Fibroblast of lung (primary cell): ENCODE results near the gene NPAP1. TPM values are rescaled to one million over a fixed set of nuclear protein-coding genes. Genes with fewer than 3 reads are reported as not detected.

Source experiments
- DNase-seq, 2 donors: peaks; one replicate each; pipeline versions ENCODE4 v3.0.0 to v3.0.0-alpha.2; 2010; ENCODE audit warnings: low read depth in 2 of 2
- H2AFZ ChIP-seq: 2 replicates; pipeline ENCODE4 v1.5.1; 2012; ENCODE audit warnings: low read length, control low read depth, inconsistent platforms
- H3K27ac ChIP-seq: 2 replicates; pipeline ENCODE4 v1.5.1; 2011; ENCODE audit warnings: low read length, control low read depth; ENCODE audit not compliant: insufficient read depth
- H3K27me3 ChIP-seq: 2 replicates; pipeline ENCODE4 v1.5.1; 2011; ENCODE audit warnings: mild to moderate bottlenecking, low read length; ENCODE audit not compliant: control insufficient read depth, insufficient read depth
- H3K36me3 ChIP-seq: 2 replicates; pipeline ENCODE4 v1.5.1; 2011; ENCODE audit warnings: low read length; ENCODE audit not compliant: control insufficient read depth, insufficient read depth
- H3K4me1 ChIP-seq: 2 replicates; pipeline ENCODE4 v1.5.1; 2011; ENCODE audit warnings: low read length; ENCODE audit not compliant: control insufficient read depth, insufficient read depth; ENCODE audit errors: extremely low read depth
- H3K4me2 ChIP-seq: 2 replicates; pipeline ENCODE4 v1.5.1; 2011; ENCODE audit warnings: low read length, control low read depth; ENCODE audit not compliant: insufficient read depth; ENCODE audit errors: extremely low read depth
- H3K4me3 ChIP-seq, 4 experiments: fragments of 200-600 bp in 1 of 4; sonication (generic) in 1 of 4; replicated peaks in 1 of 4; 2 replicates each; pipeline ENCODE4 v1.5.1; 2011 to 2016; ENCODE audit warnings: low read length in 4 of 4, low read depth in 3 of 4, mild to moderate bottlenecking in 3 of 4, control low read depth in 2 of 4, inconsistent platforms in 1 of 4, mixed read lengths in 1 of 4; ENCODE audit not compliant: insufficient read depth in 1 of 4; ENCODE audit errors: control extremely low read depth in 1 of 4
- H3K79me2 ChIP-seq: 2 replicates; pipeline ENCODE4 v1.5.1; 2012; ENCODE audit warnings: mild to moderate bottlenecking, low read length, inconsistent platforms; ENCODE audit not compliant: control insufficient read depth, insufficient read depth
- H3K9ac ChIP-seq: 2 replicates; pipeline ENCODE4 v1.5.1; 2011; ENCODE audit warnings: mild to moderate bottlenecking, low read length, control low read depth; ENCODE audit not compliant: insufficient read depth
- H3K9me3 ChIP-seq: 2 replicates; pipeline ENCODE4 v1.5.1; 2012; ENCODE audit warnings: low read depth, low read length; ENCODE audit not compliant: control insufficient read depth, insufficient read depth
- H4K20me1 ChIP-seq: 2 replicates; pipeline ENCODE4 v1.5.1; 2011; ENCODE audit warnings: low read length; ENCODE audit not compliant: control insufficient read depth, insufficient read depth; ENCODE audit errors: extremely low read depth
- CTCF ChIP-seq, 2 donors: IDR thresholded peaks in 1 of 2; conservative IDR thresholded peaks in 1 of 2; 1 replicate in 1 of 2; 2 replicates in 1 of 2; pipeline ENCODE4 v1.5.1; 2011 to 2012; ENCODE audit warnings: low read length in 2 of 2, control low read depth in 1 of 2, inconsistent platforms in 1 of 2, low read depth in 1 of 2, mild to moderate bottlenecking in 1 of 2
- EZH2 ChIP-seq: IDR thresholded peaks from 2 replicates; pipeline ENCODE4 v1.5.1; 2012; ENCODE audit warnings: low read length, control low read depth, mild to moderate bottlenecking; ENCODE audit errors: missing control alignments
- polyA minus RNA-seq: library from RNA; depleted of rRNA, polyadenylated mRNA; stranded (reverse); fragments of >200 nt; gene quantifications from 2 replicates; pipeline ENCODE4 v1.2.3, GENCODE V29; 2011; ENCODE audit warnings: low replicate concordance
- polyA plus RNA-seq, 2 donors: library from polyadenylated mRNA; depleted of rRNA in 1 of 2; stranded (reverse) in 1 of 2; unstranded in 1 of 2; fragments of >200 nt; gene quantifications; 2 replicates each; pipeline ENCODE4 v1.2.1, GENCODE V29; 2011 to 2012; ENCODE audit warnings: missing spikeins in 1 of 2
- total RNA-seq: library from RNA; depleted of rRNA; stranded (reverse); fragments of >200 nt; gene quantifications from 2 replicates; pipeline ENCODE4 v1.2.1, GENCODE V29; 2014

NPAP1 gene, protein sequence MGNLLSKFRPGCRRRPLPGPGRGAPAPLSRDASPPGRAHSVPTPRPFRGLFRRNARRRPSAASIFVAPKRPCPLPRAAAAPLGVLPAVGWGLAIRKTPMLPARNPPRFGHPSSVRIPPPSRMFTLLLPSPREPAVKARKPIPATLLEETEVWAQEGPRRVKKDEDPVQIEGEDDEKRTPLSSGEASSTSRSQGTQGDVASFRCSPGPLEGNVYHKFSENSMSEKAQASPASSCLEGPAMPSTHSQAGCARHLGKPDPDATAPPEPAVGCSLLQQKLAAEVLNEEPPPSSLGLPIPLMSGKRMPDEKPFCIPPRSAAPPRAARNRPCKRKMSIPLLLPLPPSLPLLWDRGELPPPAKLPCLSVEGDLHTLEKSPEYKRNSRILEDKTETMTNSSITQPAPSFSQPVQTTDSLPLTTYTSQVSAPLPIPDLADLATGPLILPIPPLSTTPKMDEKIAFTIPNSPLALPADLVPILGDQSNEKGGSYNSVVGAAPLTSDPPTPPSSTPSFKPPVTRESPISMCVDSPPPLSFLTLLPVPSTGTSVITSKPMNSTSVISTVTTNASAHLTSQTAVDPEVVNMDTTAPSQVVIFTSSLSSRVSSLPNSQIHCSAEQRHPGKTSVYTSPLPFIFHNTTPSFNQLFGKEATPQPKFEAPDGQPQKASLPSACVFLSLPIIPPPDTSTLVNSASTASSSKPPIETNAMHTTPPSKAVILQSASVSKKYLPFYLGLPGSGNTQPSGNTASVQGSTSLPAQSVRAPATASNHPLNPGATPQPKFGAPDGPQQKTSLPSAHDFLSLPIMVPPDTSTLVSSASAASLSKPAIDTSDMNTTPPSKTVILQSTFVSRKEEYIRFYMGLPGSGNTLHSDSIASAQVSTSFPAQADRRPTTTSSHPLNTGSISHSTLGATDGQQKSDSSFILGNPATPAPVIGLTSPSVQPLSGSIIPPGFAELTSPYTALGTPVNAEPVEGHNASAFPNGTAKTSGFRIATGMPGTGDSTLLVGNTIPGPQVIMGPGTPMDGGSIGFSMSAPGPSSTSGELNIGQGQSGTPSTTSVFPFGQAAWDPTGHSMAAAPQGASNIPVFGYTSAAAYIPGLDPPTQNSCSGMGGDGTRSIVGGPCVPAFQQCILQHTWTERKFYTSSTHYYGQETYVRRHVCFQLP
- total RNA-seq = not detected in 2 replicates
- not detected in 2 replicates for polyA plus RNA-seq
- polyA plus RNA-seq (2012) = not detected in 2 replicates
- not detected in 2 replicates for polyA minus RNA-seq

DNA sequence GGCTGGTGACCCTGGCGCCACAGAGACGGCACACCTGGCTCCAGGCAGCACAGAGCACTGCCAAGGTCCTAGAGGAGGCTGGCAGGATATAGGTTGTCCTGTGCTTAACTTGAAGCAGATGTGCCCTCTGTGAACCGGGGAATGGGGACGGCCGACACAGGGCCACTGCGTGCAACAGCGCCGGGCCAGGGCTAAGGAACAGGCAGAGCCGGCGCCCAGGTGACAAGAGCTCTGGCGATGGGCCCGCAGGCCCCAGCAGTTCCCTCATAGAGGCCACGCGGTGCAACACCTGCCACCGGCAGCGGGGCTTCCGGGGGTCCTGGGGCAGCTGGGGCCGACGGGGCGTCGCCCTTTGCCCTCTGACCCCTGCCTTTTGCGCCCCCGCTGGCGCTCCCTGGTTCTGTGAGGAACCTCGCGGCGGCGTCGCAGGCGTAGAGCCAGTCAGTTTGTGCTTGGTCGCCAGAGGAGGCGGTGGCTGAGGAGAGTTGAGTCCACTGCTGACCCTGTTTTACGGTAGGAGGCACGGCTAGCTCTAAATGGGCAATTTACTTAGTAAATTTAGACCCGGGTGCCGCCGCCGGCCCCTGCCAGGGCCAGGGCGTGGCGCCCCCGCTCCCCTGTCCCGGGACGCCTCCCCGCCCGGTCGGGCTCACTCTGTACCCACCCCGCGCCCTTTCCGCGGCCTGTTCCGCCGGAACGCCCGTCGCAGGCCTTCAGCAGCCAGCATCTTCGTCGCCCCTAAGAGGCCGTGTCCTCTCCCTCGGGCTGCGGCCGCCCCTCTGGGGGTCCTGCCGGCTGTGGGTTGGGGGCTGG is at the start of gene NPAP1:
Gene NPAP1 (plus strand): TSS at position 444 of the 813 bp plus-strand sequence. CDS start 93 bp downstream, at position 537.
- Histone ChIP-seq H4K20me1 (no peaks in the 10 kb centered on the region), H2AFZ (no peak within 1 kb of the TSS), H3K9me3 (no peaks in the 10 kb centered on the region), H3K27ac (no peak within 1 kb of the TSS), H3K27me3 (no peaks in the 10 kb centered on the region), H3K4me1 (no peaks in the 10 kb centered on the region), H3K36me3 (no peaks in the 10 kb centered on the region), H3K79me2 (no peaks in the 10 kb centered on the region), H3K9ac (no peak within 1 kb of the TSS), H3K4me3 (no peak within 1 kb of the TSS), H3K4me2 (no peak within 1 kb of the TSS)
- no peak for DNase-seq
- TF ChIP-seq EZH2 = no peak
- TF ChIP-seq CTCF (conservative IDR thresholded peaks at IDR 0.05 in 1 of 2, IDR thresholded peaks at IDR 0.05 in 1 of 2; ENCODE audit: low read depth in 1 of 2, low read length in 2 of 2) = no peak

DNA sequence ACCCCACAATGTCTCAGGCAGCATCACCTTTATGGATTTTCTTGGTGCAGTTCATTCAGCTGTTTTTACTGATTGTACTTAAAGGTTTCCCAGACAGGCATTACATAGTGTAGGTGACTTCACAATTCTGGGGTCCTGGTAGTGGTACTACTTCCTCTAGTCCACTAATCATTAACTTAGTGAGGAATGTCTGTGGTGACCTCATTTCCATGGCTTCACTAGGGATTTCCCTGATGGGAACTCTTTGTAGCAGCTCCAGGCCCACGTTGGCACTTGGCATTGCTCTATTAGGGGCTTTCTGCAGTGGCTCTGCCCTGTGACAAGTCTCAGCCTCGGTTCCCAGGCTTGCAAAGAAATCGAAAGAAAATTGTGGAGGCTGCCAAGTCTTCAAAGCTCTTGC is 48.1 kb upstream of the NPAP1 start:
- TF ChIP-seq CTCF (conservative IDR thresholded peaks at IDR 0.05 in 1 of 2, IDR thresholded peaks at IDR 0.05 in 1 of 2; ENCODE audit: low read depth in 1 of 2, low read length in 2 of 2) (no peak), EZH2 (no peak)
- H3K79me2 ChIP-seq = no peaks in the 10 kb centered on the region
- no peaks in the 10 kb centered on the region for H3K27me3 ChIP-seq
- no peak overlapping the region for H2AFZ ChIP-seq
- no peaks in the 10 kb centered on the region for H3K9me3 ChIP-seq
- no peak overlapping the region for H3K4me3 ChIP-seq
- H4K20me1 ChIP-seq = no peaks in the 10 kb centered on the region
- H3K4me1 ChIP-seq = no peaks in the 10 kb centered on the region
- no peak overlapping the region for H3K9ac ChIP-seq
- no peak overlapping the region for H3K4me2 ChIP-seq
- no peak overlapping the region for H3K27ac ChIP-seq
- H3K36me3 ChIP-seq = no peaks in the 10 kb centered on the region
- no peak for DNase-seq
